NCI-H2196 (cell line): Measurements from ENCODE around the gene ELN.
"Not testable (repeated sequence)": the region's sequence is repeated elsewhere in the genome, so short reads cannot be mapped to it uniquely, and the experiment has no call there.

ENCODE experiments used
- DNase-seq: peaks from one replicate; lab custom pipeline; 2025; ENCODE audit not compliant: unreplicated experiment; lab: John Stamatoyannopoulos, UW

Gene ELN

GRCh38 chr7:74040791-74041520 lies 13.0 kb downstream of the ELN start:
- DNase-seq = no peak

GRCh38 chr7:74042746-74043522 lies 15.0 kb downstream of the ELN start:
- DNase-seq = no peak

GRCh38 chr7:74043523-74043951 lies 15.6 kb downstream of the ELN start:
- DNase-seq = no peak

GRCh38 chr7:74044366-74045350 lies 16.7 kb downstream of the ELN start:
- DNase-seq = no peak

- not testable (repeated sequence) for DNase-seq
Observed at GRCh38 chr7:74046581-74046980, 18.6 kb downstream of the ELN start.

GRCh38 chr7:74047804-74048380 lies 19.9 kb downstream of the ELN start:
- DNase-seq = no peak

- DNase-seq = no peak
Observed at GRCh38 chr7:74048999-74049599, 21.1 kb downstream of the ELN start.

- DNase-seq = no peak
Observed at GRCh38 chr7:74049997-74050798, 22.2 kb downstream of the ELN start.

- no peak for DNase-seq
Observed at GRCh38 chr7:74051193-74051592, 23.2 kb downstream of the ELN start.

GRCh38 chr7:74051629-74052410 lies 23.8 kb downstream of the ELN start:
- DNase-seq = peak; percentile 33

GRCh38 chr7:74052628-74053027 lies 24.7 kb downstream of the ELN start:
- DNase-seq = no peak

GRCh38 chr7:74053589-74054186 lies 25.7 kb downstream of the ELN start:
- no peak for DNase-seq

- DNase-seq = no peak
Observed at GRCh38 chr7:74056096-74056915, 28.3 kb downstream of the ELN start.

- DNase-seq = no peak
Observed at GRCh38 chr7:74057216-74057925, 29.4 kb downstream of the ELN start.

- DNase-seq = no peak
Observed at GRCh38 chr7:74057987-74058386, 30.0 kb downstream of the ELN start.

GRCh38 chr7:74058486-74058885 lies 30.5 kb downstream of the ELN start:
- no peak for DNase-seq

GRCh38 chr7:74059037-74059436 lies 31.1 kb downstream of the ELN start:
- no peak for DNase-seq
